H9 (cell line): Measurements from ENCODE around the gene PUS10. TPM values are rescaled to one million over a fixed set of nuclear protein-coding genes. Genes with fewer than 3 reads are reported as not detected.

ENCODE experiments used
- DNase-seq: peaks from one replicate; pipeline ENCODE4 v3.0.0-alpha.2; 2017
- H2AFZ ChIP-seq: one replicate; pipeline ENCODE4 v1.6.1; 2013; ENCODE audit warnings: mild to moderate bottlenecking, low read length, control low read depth, moderate library complexity
- H2AK5ac ChIP-seq: 2 replicates; pipeline ENCODE4 v1.6.1; 2013; ENCODE audit warnings: low read length, control low read depth, mixed read lengths; ENCODE audit not compliant: insufficient read length
- H2BK120ac ChIP-seq: one replicate; pipeline ENCODE4 v1.6.1; 2013; ENCODE audit warnings: low read depth, mild to moderate bottlenecking, low read length, control low read depth, inconsistent platforms; ENCODE audit not compliant: poor library complexity, severe bottlenecking
- H2BK12ac ChIP-seq: 2 replicates; pipeline ENCODE4 v1.6.1; 2013; ENCODE audit warnings: low read length, control low read depth, mixed read lengths, low read depth; ENCODE audit not compliant: insufficient read length
- H2BK15ac ChIP-seq: 2 replicates; pipeline ENCODE4 v1.6.1; 2013; ENCODE audit warnings: low read depth, low read length, control low read depth
- H2BK20ac ChIP-seq: one replicate; pipeline ENCODE4 v1.6.1; 2013; ENCODE audit warnings: low read depth, mild to moderate bottlenecking, low read length, control low read depth, inconsistent platforms; ENCODE audit not compliant: poor library complexity, severe bottlenecking
- H2BK5ac ChIP-seq: 2 replicates; pipeline ENCODE4 v1.6.1; 2013; ENCODE audit warnings: low read length, control low read depth, mixed read lengths; ENCODE audit not compliant: insufficient read length
- H3K14ac ChIP-seq: 2 replicates; pipeline ENCODE4 v1.6.1; 2013; ENCODE audit warnings: low read length, control low read depth; ENCODE audit not compliant: insufficient read depth
- H3K18ac ChIP-seq: 2 replicates; pipeline ENCODE4 v1.6.1; 2013; ENCODE audit warnings: low read depth, mild to moderate bottlenecking, mixed read lengths, low read length, control low read depth; ENCODE audit not compliant: insufficient read length
- H3K23ac ChIP-seq: 2 replicates; pipeline ENCODE4 v1.6.1; 2013; ENCODE audit warnings: low read length, control low read depth, mixed read lengths, low read depth; ENCODE audit not compliant: insufficient read length
- H3K23me2 ChIP-seq: 2 replicates; pipeline ENCODE4 v1.6.1; 2013; ENCODE audit warnings: low read depth, mild to moderate bottlenecking, mixed read lengths, low read length, control low read depth; ENCODE audit not compliant: insufficient read length, poor library complexity, severe bottlenecking
- H3K27ac ChIP-seq: 2 replicates; pipeline ENCODE4 v1.5.1; 2013; ENCODE audit warnings: low read length, control low read depth, mixed read lengths, low read depth; ENCODE audit not compliant: insufficient read length
- H3K27me3 ChIP-seq: 2 replicates; pipeline ENCODE4 v1.6.1; 2013; ENCODE audit warnings: low read length, control low read depth, inconsistent platforms; ENCODE audit not compliant: insufficient read depth
- H3K4ac ChIP-seq: 2 replicates; pipeline ENCODE4 v1.6.1; 2013; ENCODE audit warnings: low read depth, mild to moderate bottlenecking, control low read depth, inconsistent platforms, low read length, moderate library complexity
- H3K4me1 ChIP-seq: 2 replicates; pipeline ENCODE4 v1.6.1; 2013; ENCODE audit warnings: low read length, control low read depth, inconsistent platforms; ENCODE audit not compliant: insufficient read depth
- H3K4me2 ChIP-seq: 2 replicates; pipeline ENCODE4 v1.6.1; 2013; ENCODE audit warnings: low read length, control low read depth, mixed read lengths; ENCODE audit not compliant: insufficient read length, insufficient read depth
- H3K56ac ChIP-seq: 2 replicates; pipeline ENCODE4 v1.6.1; 2013; ENCODE audit warnings: low read depth, mild to moderate bottlenecking, mixed read lengths, low read length, control low read depth; ENCODE audit not compliant: insufficient read length
- H3K79me1 ChIP-seq: 2 replicates; pipeline ENCODE4 v1.6.1; 2013; ENCODE audit warnings: low read depth, mild to moderate bottlenecking, moderate library complexity, low read length, control low read depth, inconsistent platforms; ENCODE audit not compliant: insufficient read depth, poor library complexity, severe bottlenecking
- H3K79me2 ChIP-seq: 2 replicates; pipeline ENCODE4 v1.6.1; 2013; ENCODE audit warnings: low read length, control low read depth, inconsistent platforms; ENCODE audit not compliant: insufficient read depth
- H3K9ac ChIP-seq: 2 replicates; pipeline ENCODE4 v1.6.1; 2013; ENCODE audit warnings: low read length, control low read depth, mixed read lengths; ENCODE audit not compliant: insufficient read length; ENCODE audit errors: extremely low read depth
- H3K9me3 ChIP-seq: one replicate; pipeline ENCODE4 v1.6.1; 2013; ENCODE audit warnings: low read depth, low read length, inconsistent platforms; ENCODE audit not compliant: control insufficient read depth
- H3T11ph ChIP-seq: one replicate; pipeline ENCODE4 v1.6.1; 2013; ENCODE audit warnings: mild to moderate bottlenecking, low read length, control low read depth, inconsistent platforms
- H4K20me1 ChIP-seq: one replicate; pipeline ENCODE4 v1.6.1; 2013; ENCODE audit not compliant: control insufficient read depth, insufficient read length, insufficient read depth
- H4K5ac ChIP-seq: 2 replicates; pipeline ENCODE4 v1.6.1; 2013; ENCODE audit warnings: low read depth, mild to moderate bottlenecking, mixed read lengths, low read length, control low read depth; ENCODE audit not compliant: insufficient read length
- H4K8ac ChIP-seq: replicated peaks from 2 replicates; pipeline ENCODE4 v1.6.1; 2013; ENCODE audit warnings: low read length, control low read depth, mixed read lengths, low read depth; ENCODE audit not compliant: insufficient read length
- H4K91ac ChIP-seq: 2 replicates; pipeline ENCODE4 v1.6.1; 2013; ENCODE audit warnings: low read depth, mild to moderate bottlenecking, moderate library complexity, mixed read lengths, low read length, control low read depth; ENCODE audit not compliant: insufficient read length
- H3K27ac Mint-ChIP-seq, 3 experiments: 2 replicates in 2 of 3; 3 replicates in 1 of 3; pipeline ENCODE4 v1.8.0; 2020 to 2021; ENCODE audit warnings: mixed read lengths in 3 of 3, mild to moderate bottlenecking in 1 of 3, moderate library complexity in 1 of 3
- H3K27me3 Mint-ChIP-seq: 2 replicates; pipeline ENCODE4 v1.8.0; 2021; ENCODE audit warnings: low read depth, mild to moderate bottlenecking, moderate library complexity, mixed read lengths
- H3K36me3 Mint-ChIP-seq, 3 experiments: 2 replicates in 2 of 3; 3 replicates in 1 of 3; pipeline ENCODE4 v1.8.0; 2020 to 2021; ENCODE audit warnings: low read depth in 3 of 3, mixed read lengths in 3 of 3; ENCODE audit not compliant: insufficient read depth in 1 of 3
- H3K4me1 Mint-ChIP-seq, 2 experiments: 2 replicates each; pipeline ENCODE4 v1.8.0; 2020; ENCODE audit warnings: mixed read lengths in 2 of 2
- H3K4me3 Mint-ChIP-seq, 2 experiments: 2 replicates in 1 of 2; 3 replicates in 1 of 2; pipeline ENCODE4 v1.8.0; 2020 to 2021; ENCODE audit warnings: mild to moderate bottlenecking in 2 of 2, mixed read lengths in 2 of 2, moderate library complexity in 1 of 2
- H3K9me3 Mint-ChIP-seq, 2 experiments: 2 replicates in 1 of 2; 3 replicates in 1 of 2; pipeline ENCODE4 v1.8.0; 2020; ENCODE audit warnings: mild to moderate bottlenecking in 2 of 2, mixed read lengths in 2 of 2, moderate library complexity in 1 of 2
- CTCF ChIP-seq: fragments of 200-600 bp; sonication (generic); conservative IDR thresholded peaks from 3 replicates; pipeline ENCODE4 v1.8.0; 2021; ENCODE audit warnings: antibody characterized with exemption, mild to moderate bottlenecking
- WGBS: extraction: QIAGEN DNeasy Blood & Tissue Kit; methylation state at CpG from one replicate; pipeline ENCODE4 v1.1.7; 2013; ENCODE audit warnings: missing lambda C conversion rate, low lambda C conversion rate, mixed read lengths; ENCODE audit not compliant: insufficient read length; ENCODE audit errors: extremely low coverage; 5-methylcytosine and 5-hydroxymethylcytosine counted together
- total RNA-seq: library from RNA; stranded (reverse); gene quantifications from 2 replicates; pipeline ENCODE4 v1.2.1, GENCODE V29; 2021

Gene PUS10
- total RNA-seq, 1 experiment from 2014 or later, result 2.3 TPM

GRCh38 chr2:60934165-60934722, 83.8 kb downstream of the PUS10 start:
- Histone ChIP-seq H4K8ac (no peak overlapping the region), H3K79me2 (no peaks in the 10 kb centered on the region), H3K14ac (no peak overlapping the region), H3K27me3 (no peaks in the 10 kb centered on the region), H3K4me2 (no peak overlapping the region), H4K91ac (no peak overlapping the region), H3K18ac (no peak overlapping the region), H2BK120ac (no peak overlapping the region), H2BK5ac (no peak overlapping the region), H3K27ac (no peak overlapping the region), H3K9ac (no peak overlapping the region), H2AK5ac (no peak overlapping the region), H3K23ac (no peak overlapping the region), H3K79me1 (no peaks in the 10 kb centered on the region), H3K9me3 (no peaks in the 10 kb centered on the region), H3K4me1 (no peaks in the 10 kb centered on the region), H3K56ac (no peak overlapping the region), H2BK12ac (no peak overlapping the region), H2BK15ac (no peak overlapping the region), H3T11ph (no peak overlapping the region), H4K20me1 (no peaks in the 10 kb centered on the region), H2AFZ (no peak overlapping the region), H3K4ac (no peak overlapping the region), H2BK20ac (no peak overlapping the region), H4K5ac (no peak overlapping the region), H3K23me2 (no peaks in the 10 kb centered on the region)
- H3K36me3 Mint-ChIP-seq, result no peaks in the 10 kb centered on the region
- no peak for TF ChIP-seq CTCF
- no CpG with 5 or more reads among the region's 2 CpGs for WGBS
- H3K27ac Mint-ChIP-seq, result no peak overlapping the region
- no peaks in the 10 kb centered on the region for H3K4me1 Mint-ChIP-seq
- H3K9me3 Mint-ChIP-seq, result no peaks in the 10 kb centered on the region
- DNase-seq, result no peak
- H3K27me3 Mint-ChIP-seq, result no peaks in the 10 kb centered on the region
- H3K4me3 Mint-ChIP-seq, result no peak overlapping the region
